A549 treated with CpdA at 1 μM for 4 hours (cell line): ENCODE data around the gene HIPK2. TPM values are rescaled to one million over a fixed set of nuclear protein-coding genes. Genes with fewer than 3 reads are reported as not detected.

ENCODE experiments used
- total RNA-seq: library from RNA; stranded (reverse); fragments of 200-300 nt; extraction: Qiagen RNA extraction; gene quantifications from 5 replicates; pipeline ENCODE4 v1.2.3, GENCODE V29; 2022; ENCODE audit warnings: low read depth

HIPK2 gene
- 15.3 to 24.0 TPM (median 18.7 TPM) in 5 replicates for total RNA-seq

GRCh38 chr7:139777948-139778841 lies at the start of gene HIPK2:
TSS of gene HIPK2 (minus strand) at chr7:139777998. CDS start at chr7:139777623, 375 bp downstream.

GRCh38 chr7:139523199-139523941 lies 254.4 kb downstream of the HIPK2 start, which contains the start of gene CLEC2L:
TSS of gene CLEC2L (plus strand) at chr7:139523685. CDS start at chr7:139523928, 243 bp downstream.

Other genes with a start within 250 kb of the HIPK2 start
- 8.3 to 11.9 TPM (median 10.7 TPM) in 5 replicates for gene TBXAS1, start 51.3 kb upstream of the HIPK2 start, total RNA-seq